HG03442 (cell line): ENCODE data around the gene CYP2A7.
"Not testable (repeated sequence)": the region's sequence is repeated elsewhere in the genome, so short reads cannot be mapped to it uniquely, and the experiment has no call there.

Experiments
- ATAC-seq: cut with Tn5 transposase; IDR thresholded peaks from one replicate; pipeline ENCODE4 v1.9.1; 2021; ENCODE audit warnings: mild to moderate bottlenecking, moderate library complexity; ENCODE audit not compliant: unreplicated experiment

CYP2A7 gene, protein sequence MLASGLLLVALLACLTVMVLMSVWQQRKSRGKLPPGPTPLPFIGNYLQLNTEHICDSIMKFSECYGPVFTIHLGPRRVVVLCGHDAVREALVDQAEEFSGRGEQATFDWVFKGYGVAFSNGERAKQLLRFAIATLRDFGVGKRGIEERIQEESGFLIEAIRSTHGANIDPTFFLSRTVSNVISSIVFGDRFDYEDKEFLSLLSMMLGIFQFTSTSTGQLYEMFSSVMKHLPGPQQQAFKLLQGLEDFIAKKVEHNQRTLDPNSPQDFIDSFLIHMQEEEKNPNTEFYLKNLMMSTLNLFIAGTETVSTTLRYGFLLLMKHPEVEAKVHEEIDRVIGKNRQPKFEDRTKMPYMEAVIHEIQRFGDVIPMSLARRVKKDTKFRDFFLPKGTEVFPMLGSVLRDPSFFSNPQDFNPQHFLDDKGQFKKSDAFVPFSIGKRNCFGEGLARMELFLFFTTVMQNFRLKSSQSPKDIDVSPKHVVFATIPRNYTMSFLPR

DNA sequence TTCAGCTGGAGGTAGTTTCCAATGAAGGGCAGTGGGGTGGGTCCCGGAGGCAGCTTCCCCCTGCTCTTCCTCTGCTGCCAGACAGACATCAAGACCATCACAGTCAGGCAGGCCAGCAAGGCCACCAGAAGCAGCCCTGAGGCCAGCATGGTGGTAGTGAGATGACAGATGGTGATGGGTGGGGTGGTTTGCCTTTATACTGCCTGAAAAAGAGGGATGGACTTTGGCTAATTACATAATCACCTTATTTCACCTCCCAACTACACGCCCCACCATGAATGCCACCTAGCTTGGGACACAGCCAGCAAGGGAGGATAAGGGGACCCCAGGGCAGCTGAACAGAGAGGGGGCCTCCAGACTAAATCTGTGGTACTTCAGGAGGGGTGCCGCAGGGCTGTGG is at the start of gene CYP2A7:
CYP2A7 (minus strand) TSS at position 170 of the 400 bp plus-strand sequence; CDS start at position 149, 21 bp downstream.
- not testable (repeated sequence) for ATAC-seq

DNA sequence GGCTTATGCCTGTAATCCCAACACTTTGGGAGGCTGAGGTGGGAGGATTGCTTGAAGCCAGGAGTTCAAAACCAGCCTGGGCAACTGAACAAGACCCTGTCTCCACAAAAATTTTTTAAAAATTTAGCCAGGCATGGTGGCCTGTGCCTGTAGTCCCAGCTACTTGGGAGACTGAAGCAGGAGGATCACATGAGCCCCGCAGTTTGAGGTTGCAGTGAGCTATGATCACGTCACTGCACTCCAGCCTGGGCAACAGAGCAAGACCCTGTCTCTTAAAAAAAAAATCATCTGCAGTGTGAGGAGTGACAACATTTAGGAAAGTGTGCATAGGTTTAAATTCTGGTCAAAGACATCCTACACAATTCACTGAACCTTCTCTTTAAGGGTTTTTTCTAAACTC is 48.8 kb upstream of the CYP2A7 start:
- not testable (repeated sequence) for ATAC-seq

DNA sequence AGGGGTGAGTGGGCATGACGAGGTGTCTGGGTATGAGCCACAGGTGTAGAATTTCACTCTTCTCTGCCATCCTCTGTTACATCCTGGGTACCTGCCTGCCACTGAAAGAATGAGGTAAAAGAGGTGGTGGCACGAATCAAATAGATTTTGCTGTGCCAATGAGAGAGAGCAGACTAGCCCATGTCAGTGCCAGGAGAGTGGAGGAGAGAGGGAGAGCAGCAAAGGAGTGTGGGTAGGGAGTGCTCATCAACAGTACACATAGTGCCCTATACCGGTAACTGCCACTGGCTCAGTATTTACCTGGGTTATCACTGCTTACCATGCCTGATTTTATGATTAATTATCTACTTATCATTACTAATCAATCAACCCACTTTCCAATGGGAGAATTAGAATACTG is 47.9 kb upstream of the CYP2A7 start:
- not testable (repeated sequence) for ATAC-seq

DNA sequence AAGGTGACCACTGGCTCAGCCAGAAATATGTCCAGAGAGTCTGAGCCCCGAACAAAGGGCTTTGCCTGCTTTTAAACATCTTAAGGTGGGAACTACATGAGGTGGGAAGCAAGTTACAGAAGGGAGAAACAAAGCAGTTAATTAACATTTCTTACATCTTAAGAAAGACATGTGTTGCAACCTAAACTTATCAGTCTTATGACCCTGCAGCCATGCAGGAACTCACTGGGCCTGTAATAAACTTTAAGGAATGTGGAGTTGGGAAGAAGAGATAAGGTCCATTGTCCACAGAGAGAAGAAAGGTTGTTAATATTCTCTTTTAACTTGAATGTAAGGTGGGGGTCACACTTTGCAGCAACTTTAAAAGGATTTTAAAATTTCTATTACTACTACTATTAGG is 46.8 kb upstream of the CYP2A7 start:
- no peak for ATAC-seq

DNA sequence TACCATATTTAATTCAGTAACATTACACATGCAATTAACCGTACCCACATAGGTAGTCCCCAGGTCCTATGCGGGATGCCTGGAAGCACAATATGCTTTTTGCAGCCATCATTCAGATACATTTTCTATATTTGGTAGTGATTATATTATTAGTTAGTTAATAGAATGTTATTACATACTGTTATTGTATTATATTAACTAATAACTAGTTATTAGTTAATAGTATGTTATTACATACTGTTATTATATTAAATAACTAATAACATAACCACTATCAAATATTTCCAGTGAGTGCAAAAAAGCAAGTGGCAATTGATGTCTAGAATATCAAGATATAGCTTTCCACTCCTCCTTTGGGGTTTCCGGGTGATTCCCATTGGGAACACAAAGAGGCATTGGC is 45.5 kb upstream of the CYP2A7 start:
- ATAC-seq, result no peak

DNA sequence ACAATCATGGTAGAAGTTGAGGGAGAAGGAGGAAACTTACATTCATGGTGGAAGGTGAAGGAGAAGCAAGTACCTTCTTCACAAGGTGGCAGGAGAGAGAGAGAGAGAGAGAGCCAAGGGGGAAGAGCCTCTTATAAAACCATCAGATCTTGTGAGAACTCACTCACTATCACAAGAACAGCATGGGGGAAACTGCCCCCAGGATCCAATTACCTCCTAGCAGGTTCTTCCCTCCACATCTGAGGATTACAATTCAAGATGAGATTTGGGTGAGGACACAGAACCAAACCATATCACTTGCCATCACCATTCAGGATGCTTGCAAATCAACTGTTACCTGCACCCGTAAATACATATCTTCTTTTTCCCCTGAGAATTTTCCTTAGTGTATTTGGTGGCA is 44.2 kb upstream of the CYP2A7 start:
- ATAC-seq, result not testable (repeated sequence)

DNA sequence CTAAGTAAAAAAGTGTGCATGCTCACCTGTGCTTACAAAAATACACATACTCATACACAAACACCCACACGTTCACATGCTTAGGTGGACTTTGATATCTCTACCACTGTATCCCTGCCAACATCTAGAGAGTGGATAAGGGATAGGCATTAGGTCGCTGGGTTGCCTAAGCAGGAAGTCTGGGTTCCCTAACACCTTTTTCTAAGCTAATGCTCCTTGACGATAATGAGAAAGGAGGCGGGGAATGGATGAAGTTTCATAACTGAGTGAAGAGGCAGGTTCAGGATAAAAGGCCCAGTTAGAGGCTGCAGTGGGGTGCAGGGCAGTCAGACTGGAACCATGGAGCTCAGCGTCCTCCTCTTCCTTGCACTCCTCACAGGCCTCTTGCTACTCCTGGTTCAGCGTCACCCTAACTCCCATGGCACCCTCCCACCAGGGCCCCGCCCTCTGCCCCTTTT is 41.9 kb upstream of the CYP2A7 start:
- no peak for ATAC-seq

DNA sequence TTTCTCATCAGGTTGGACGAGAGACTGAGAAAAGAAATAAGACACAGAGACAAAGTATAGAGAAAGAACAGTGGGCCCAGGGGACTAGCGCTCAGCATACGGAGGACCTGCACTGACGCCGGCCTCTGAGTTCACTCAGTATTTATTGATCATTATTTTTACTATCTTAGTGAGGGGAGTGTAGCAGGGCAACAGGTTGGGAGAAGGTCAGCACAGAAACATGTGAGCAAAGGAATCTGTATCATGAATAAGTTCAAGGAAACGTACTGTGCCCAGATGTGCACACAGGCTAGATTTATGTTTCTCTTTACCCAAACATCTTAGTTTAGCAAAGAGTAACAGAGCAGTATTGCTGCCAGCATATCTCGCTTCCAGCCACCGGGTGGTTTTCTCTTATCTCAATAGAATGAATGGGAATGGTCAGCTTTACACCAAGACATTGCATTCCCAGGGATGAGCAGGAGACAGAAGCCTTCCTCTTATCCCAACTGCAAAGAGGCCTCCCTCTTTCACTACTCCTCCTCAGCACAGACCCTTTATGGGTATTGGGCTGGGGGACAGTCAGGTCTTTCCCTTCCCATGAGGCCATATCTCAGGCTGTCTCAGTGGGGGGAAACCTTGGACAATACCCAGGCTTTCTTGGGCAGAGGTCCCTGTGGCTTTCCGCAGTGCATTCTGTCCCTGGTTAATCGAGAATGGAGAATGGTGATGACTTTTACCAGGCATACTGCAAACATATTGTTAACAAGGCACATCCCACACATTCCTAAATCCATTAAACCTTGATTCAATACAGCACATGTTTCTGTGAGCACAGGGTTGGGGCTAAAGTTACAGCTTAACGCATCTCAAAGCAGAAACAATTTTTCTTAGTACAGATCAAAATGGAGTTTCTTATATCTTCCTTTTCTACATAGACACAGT is 40.5 kb upstream of the CYP2A7 start:
- ATAC-seq, result not testable (repeated sequence)

DNA sequence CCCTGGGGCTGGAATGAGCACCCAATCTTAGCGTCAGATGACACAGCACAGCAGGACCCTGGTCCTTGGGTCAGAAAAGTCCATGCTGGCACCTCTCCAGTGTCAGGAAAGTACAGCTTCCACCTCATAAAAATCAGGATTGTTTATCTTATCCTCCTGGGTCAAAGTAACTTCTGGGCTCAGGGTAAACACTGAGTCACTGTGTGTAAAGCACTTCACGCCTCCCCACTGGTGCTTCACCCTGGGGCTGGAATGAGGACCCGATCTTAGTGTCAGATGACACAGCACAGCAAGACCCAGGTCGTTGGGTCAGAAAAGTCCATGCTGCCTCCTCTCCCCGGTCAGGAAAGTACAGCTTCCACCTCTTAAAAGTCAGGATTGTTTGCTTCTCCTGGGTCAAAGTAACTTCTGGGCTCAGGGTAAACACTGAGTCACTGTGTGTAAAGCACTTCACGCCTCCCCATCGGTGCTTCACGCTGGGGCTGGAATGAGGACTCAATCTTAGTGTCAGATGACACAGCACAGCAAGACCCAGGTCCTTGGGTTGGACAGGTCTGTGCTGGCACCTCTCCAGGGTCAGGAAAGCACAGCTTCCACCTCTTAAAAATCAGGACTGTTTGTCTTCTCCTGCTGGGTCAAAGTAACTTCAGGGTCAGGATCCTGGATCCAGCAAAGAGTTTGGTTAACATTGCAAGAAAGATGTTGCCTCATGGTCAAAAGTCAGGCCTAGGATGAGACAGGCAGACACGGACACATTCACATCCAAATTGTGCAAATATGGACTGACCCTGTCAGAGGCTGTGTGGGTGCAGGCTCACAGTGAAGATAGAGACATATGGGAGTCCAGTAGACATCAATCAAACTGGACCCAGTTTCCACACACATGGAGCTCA is 39.2 kb upstream of the CYP2A7 start:
- ATAC-seq, result no peak

DNA sequence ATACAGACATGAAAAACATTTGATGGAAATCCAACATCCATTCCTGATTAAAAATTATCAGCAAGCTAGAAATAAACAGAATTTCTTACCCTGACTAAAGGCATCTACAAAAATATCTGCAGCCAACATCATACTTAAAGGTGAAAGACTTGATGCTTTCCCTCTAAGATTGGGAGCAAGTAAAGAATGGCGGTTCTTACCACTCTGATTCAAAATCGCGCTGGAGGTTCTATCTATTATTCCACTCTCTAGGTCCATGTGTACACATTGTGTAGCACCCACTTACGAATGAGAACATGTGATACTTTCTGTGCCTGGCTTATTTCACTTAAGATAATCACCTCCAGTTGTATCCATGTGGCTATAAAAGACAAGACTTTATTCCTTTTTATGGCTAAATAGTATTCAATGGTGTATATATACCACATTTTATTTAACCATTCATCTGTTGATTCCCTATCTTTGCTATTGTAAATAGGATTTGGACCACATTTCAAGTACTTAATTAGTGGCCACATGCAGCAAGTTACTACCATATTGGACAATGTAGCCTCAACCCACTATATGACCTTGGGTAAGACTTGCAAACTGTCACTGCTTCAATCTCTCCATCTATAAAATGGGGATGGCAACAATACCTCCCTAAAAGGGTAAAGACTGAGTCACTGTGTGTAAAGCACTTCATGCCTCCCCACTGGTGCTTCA is 38.4 kb upstream of the CYP2A7 start:
- ATAC-seq, result no peak

DNA sequence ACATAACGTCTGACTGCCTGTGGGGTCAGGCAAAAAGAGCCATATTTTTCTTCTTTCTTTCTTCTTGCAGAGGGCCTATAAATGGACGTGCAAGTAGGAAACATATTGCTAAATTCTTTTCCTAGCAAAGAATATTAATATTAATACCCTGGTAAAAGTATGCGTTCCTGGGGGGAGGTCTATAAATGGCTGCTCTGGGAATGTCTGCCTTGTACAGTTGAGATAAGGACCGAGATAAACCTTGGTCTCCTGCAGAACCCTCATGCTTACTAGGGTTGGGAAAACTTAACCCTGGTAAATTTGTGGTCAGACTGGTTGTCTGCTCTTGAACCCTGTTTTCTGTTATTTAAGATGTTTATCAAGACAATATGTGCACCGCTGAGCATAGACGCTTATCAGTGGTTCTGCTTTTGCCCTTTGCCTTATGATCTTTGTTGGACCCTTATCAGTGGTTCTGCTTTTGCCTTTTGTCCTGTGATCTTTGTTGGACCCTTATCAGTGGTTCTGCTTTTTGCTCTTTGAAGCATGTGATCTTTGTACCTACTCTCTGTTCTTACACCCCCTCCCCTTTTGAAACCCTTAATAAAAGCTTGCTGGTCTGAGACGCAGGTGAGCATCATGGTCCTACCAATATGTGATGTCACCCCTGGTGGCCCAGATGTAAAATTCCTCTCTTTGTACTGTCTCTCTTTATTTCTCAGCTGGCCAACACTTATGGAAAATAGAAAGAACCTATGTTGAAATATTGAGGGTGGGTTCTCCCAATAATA is 37.7 kb upstream of the CYP2A7 start:
- not testable (repeated sequence) for ATAC-seq

DNA sequence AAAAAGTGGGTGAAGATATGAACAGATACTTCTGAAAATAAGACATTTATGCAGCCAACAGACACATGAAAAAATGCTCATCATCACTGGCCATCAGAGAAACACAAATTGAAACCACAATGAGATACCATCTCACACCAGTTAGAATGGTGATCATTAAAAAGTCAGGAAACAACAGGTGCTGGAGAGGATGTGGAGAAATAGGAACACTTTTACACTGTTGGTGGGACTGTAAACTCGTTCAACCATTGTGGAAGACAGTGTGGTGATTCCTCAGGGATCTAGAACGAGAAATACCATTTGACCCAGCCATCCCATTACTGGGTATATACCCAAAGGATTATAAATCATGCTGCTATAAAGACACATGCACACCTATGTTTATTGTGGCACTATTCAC is 36.3 kb upstream of the CYP2A7 start:
- ATAC-seq, result not testable (repeated sequence)

DNA sequence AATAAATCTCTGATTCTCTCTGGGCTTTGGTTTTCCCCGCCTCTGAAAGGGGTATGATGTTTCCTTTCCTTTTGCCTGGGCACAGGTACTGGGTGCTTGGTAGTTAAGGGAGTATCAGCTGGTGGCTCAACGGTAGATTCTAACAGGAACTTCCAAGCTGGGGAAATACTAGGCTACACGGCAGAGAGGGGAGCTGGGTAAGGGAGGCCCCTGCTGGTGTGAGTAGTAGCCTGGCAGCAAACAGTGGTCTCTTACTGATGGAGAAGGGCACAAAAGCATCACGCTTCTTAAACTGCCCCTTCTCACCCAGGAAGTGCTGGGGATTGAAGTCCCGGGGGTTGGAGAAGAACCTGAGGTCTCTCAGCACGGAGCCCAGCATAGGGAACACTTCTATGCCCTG is 26.9 kb upstream of the CYP2A7 start:
- ATAC-seq, result no peak

DNA sequence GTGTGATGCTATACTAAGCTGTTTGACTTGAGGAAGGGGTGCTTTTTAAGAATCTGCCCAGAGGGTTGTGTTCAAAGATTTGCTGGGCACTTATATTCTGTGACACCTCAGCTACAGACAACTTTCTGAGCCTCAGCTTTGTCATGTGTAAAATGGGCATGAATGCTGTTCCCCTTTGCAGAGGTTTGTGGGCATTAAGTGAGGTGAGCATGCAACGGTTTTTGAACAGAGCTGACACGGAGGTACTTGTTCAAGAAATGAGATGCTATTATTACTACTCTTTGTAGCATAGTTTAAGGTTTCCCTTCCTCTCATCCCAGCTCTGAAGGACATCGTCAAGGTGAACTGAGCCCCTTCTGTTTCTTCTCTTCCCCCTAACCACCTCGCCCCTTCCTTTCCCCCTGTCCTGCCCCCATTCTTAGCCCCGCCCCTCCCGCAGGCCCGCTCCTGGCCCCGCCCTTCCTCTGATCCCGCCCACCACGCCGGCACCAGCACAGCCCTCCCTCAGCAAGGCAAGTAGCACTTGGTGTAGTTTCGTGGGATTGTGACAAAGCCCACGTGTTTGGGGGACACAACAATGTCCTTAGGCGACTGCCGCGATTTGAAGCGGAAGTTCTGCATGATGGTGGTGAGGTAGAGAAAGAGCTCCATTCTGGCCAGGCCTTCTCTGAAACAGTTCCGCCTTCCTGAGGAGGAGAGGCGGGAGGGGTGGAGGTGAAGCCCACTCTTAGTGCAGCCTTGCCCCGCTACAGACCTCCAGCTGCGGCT is 26.1 kb upstream of the CYP2A7 start:
- no peak for ATAC-seq

DNA sequence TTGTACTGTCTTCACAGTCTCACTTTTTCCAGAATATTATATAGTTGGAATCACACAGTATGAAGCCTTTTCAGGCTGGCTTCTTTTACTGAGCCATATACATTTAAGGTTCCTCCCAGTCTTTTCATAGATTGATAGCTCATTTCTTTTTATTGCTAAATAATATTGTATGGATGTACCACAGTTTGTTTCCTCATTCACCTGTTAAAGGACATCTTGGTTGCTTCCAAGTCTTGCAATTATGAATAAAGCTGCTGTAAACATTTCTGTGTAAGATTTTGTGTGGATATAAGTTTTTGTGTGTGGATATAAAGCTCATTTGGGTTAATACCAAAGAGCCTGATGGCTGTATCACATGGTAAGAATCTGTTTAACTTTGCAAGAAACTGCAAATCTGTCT is 24.5 kb upstream of the CYP2A7 start:
- no peak for ATAC-seq

DNA sequence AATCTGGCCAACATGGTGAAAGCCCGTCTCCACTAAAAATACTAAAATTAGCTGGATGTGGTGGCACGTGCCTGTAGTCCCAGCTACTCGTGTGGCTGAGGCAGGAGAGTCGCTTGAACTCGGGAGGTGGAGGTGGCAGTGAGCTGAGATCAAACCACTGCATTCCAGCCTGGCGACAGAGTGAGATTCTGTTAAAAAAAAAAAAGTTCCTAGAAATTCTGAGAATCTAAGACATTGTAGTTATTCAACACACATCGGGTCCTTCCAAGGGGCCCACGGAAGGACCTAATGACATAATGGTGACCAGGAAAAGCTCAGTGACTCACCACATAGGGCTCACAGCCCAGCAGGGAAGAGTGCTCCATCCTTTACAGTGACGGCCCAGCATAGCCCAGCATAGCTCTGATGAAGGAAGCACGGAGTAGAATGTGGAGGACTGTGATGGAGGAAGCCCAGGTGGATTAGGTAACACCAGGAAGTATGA is 22.7 kb upstream of the CYP2A7 start:
- not testable (repeated sequence) for ATAC-seq

DNA sequence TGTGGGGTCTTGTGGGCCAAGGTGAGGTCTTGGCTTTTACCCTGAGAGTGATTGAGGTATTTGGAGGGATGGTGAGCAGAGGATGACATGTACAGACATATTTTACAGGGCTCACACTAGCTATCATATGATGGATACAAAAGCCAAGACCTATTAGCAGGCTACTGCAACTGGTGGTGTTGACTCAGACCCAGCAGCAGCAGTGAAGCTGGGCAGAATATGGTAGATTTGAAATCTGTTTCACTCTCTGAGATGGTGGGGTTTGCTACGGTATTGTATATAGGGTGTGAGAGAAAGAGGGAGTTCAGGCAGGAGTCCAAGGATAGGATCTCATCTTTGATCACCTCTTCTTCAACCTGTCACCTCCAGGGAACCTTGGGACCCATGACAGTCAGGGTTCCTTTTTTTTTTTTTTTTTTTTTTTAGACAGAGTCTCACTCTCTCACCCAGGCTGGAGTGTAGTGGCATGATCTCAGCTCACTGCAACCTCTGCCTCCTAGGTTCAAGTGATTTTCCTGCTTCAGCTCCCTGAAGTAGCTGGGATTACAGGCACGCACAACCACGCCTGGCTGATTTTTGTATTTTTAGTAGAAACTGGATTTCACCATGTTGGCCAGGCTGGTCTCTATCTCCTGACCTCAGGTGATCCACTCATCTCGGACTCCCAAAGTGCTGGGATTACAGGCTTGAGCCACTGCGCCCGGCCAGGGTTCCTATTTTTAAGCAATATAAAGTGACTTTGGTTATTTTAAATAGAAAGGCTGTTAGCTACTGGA is 20.1 kb upstream of the CYP2A7 start:
- not testable (repeated sequence) for ATAC-seq
